Esophagus muscularis mucosa (tissue), 3 donors: ENCODE results near the gene TNP2.

Source experiments
- CTCF ChIP-seq, 3 experiments: fragments of 200-600 bp in 2 of 3; fragments of 450-650 bp in 1 of 3; sonication (generic) in 2 of 3; IDR thresholded peaks; one replicate each; pipeline ENCODE4 v1.5.1; 2017 to 2019; ENCODE audit warnings: antibody characterized with exemption in 3 of 3, mild to moderate bottlenecking in 2 of 3, moderate library complexity in 1 of 3
- POLR2A ChIP-seq: fragments of 450-650 bp; IDR thresholded peaks from one replicate; pipeline ENCODE4 v1.6.1; 2017; ENCODE audit warnings: antibody characterized with exemption, moderate library complexity, mild to moderate bottlenecking, low read depth
- POLR2AphosphoS5 ChIP-seq, 2 donors: sonication (generic); formaldehyde crosslinking; IDR thresholded peaks; one replicate each; pipeline ENCODE4 v1.6.1; 2017; ENCODE audit warnings: antibody characterized with exemption in 2 of 2

- no peak for TF ChIP-seq CTCF (IDR thresholded peaks at IDR 0.05)
- TF ChIP-seq POLR2A, result no peak
- TF ChIP-seq POLR2AphosphoS5 (IDR thresholded peaks at IDR 0.05), result no peak
These were observed 5.8 kb upstream of the TNP2 start for GRCh38 chr16:11274964-11275363.
